Thyroid gland (tissue), 4 donors: ENCODE data around the gene DFFB.

Experiments used
- CTCF ChIP-seq, 6 experiments: fragments of 200-600 bp in 3 of 6; fragments of 450-650 bp in 3 of 6; sonication (generic) in 3 of 6; IDR thresholded peaks; one replicate each; pipeline ENCODE4 v1.5.1; 2016 to 2019; ENCODE audit warnings: antibody characterized with exemption in 6 of 6, mild to moderate bottlenecking in 2 of 6, inconsistent platforms in 1 of 6, moderate library complexity in 1 of 6
- POLR2A ChIP-seq, 2 donors: fragments of 450-650 bp; IDR thresholded peaks; one replicate each; pipeline ENCODE4 v1.6.1; 2017; ENCODE audit warnings: antibody characterized with exemption in 2 of 2, mild to moderate bottlenecking in 2 of 2, moderate library complexity in 1 of 2

DNA sequence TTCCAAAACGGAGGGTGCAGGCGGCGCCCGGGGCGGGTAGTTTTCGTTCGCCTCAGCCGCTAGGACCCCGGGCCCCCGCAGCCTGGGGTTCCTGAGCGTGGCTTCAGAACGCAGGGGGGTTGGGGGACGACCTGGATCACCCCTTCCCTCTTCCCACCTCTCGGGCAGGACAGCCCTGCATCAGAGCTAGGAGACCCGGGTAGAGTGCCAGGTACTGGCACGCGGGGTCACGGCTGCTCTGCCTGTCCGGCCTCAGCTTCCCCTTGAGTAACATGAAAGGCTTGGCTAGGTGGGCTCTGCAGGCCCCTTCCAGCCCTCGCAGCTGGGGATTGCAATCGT lies 484 bp downstream of the DFFB start:
- TF ChIP-seq CTCF (IDR thresholded peaks at IDR 0.05) (no peak), POLR2A (IDR thresholded peaks at IDR 0.05) (no peak)
